Glomerular visceral epithelial cell (primary cell): ENCODE data around the gene HEPHL1.

Source experiments
- DNase-seq: peaks from one replicate; pipeline ENCODE4 v3.0.0-alpha.2; 2016; ENCODE audit errors: extremely low spot score

HEPHL1 gene

GRCh38 chr11:94018721-94019120, 2.4 kb upstream of the HEPHL1 start:
- DNase-seq, result no peak

GRCh38 chr11:94023856-94024255, 2.7 kb downstream of the HEPHL1 start:
- DNase-seq, result no peak

GRCh38 chr11:94024547-94024946, 3.4 kb downstream of the HEPHL1 start:
- no peak for DNase-seq

- DNase-seq, result no peak
Observed at GRCh38 chr11:94025690-94026394, 4.7 kb downstream of the HEPHL1 start.

- DNase-seq, result no peak
Observed at GRCh38 chr11:94027210-94027609, 6.1 kb downstream of the HEPHL1 start.

- peak; percentile 28 for DNase-seq
Observed at GRCh38 chr11:94028436-94028835, 7.3 kb downstream of the HEPHL1 start.

- DNase-seq, result no peak
Observed at GRCh38 chr11:94030059-94030458, 8.9 kb downstream of the HEPHL1 start.

- no peak for DNase-seq
Observed at GRCh38 chr11:94031625-94032024, 10.5 kb downstream of the HEPHL1 start.

GRCh38 chr11:94032066-94032465, 10.9 kb downstream of the HEPHL1 start:
- no peak for DNase-seq

- DNase-seq, result no peak
Observed at GRCh38 chr11:94032725-94033124, 11.6 kb downstream of the HEPHL1 start.

GRCh38 chr11:94034207-94034606, 13.1 kb downstream of the HEPHL1 start:
- DNase-seq, result no peak

GRCh38 chr11:94036096-94036495, 14.9 kb downstream of the HEPHL1 start:
- no peak for DNase-seq

- no peak for DNase-seq
Observed at GRCh38 chr11:94043241-94043640, 22.1 kb downstream of the HEPHL1 start.

GRCh38 chr11:94046796-94047195, 25.6 kb downstream of the HEPHL1 start:
- no peak for DNase-seq

- no peak for DNase-seq
Observed at GRCh38 chr11:94048032-94048709, 27.0 kb downstream of the HEPHL1 start.

- DNase-seq, result no peak
Observed at GRCh38 chr11:94049351-94049750, 28.2 kb downstream of the HEPHL1 start.

- DNase-seq, result no peak
Observed at GRCh38 chr11:94058630-94059029, 37.5 kb downstream of the HEPHL1 start.

- DNase-seq, result no peak
Observed at GRCh38 chr11:94059065-94059464, 37.9 kb downstream of the HEPHL1 start.

GRCh38 chr11:94060401-94060800, 39.2 kb downstream of the HEPHL1 start:
- DNase-seq, result no peak

GRCh38 chr11:94062360-94062759, 41.2 kb downstream of the HEPHL1 start:
- no peak for DNase-seq

GRCh38 chr11:94066901-94067429, 45.8 kb downstream of the HEPHL1 start:
- no peak for DNase-seq

- peak; percentile 6 for DNase-seq
Observed at GRCh38 chr11:94068764-94069163, 47.6 kb downstream of the HEPHL1 start.

GRCh38 chr11:94077552-94078293, 56.6 kb downstream of the HEPHL1 start:
- DNase-seq, result no peak
